Ovary (tissue), 9 donors: ENCODE measurements around the gene HACD2. TPM values are rescaled to one million over a fixed set of nuclear protein-coding genes. Genes with fewer than 3 reads are reported as not detected.

Source experiments
- DNase-seq, 5 donors: peaks; one replicate each; pipeline ENCODE4 v3.0.0-alpha.2; 2019 to 2020
- H3K27ac ChIP-seq, 2 donors: fragments of 200-600 bp; one replicate each; pipeline versions ENCODE4 v1.5.1 to v1.8.0; 2019 to 2022
- H3K27me3 ChIP-seq: fragments of 200-600 bp; one replicate; pipeline ENCODE4 v1.8.0; 2022
- H3K36me3 ChIP-seq: fragments of 200-600 bp; sonication (generic); one replicate; pipeline ENCODE4 v1.5.1; 2019
- H3K4me1 ChIP-seq: one replicate; pipeline ENCODE4 v1.8.1; 2013; ENCODE audit warnings: mild to moderate bottlenecking, moderate library complexity; ENCODE audit not compliant: insufficient read depth
- H3K4me3 ChIP-seq: fragments of 200-600 bp; sonication (generic); one replicate; pipeline ENCODE4 v1.5.1; 2017
- H3K9me3 ChIP-seq, 2 donors: fragments of 200-600 bp in 1 of 2; sonication (generic) in 1 of 2; one replicate each; pipeline versions ENCODE4 v1.5.1 to v1.8.1; 2013 to 2019; ENCODE audit warnings: mild to moderate bottlenecking in 1 of 2, moderate library complexity in 1 of 2
- EP300 ChIP-seq: sonication (generic); formaldehyde crosslinking; IDR thresholded peaks from one replicate; pipeline ENCODE4 v1.6.1; 2017; ENCODE audit warnings: antibody characterized with exemption
- POLR2A ChIP-seq: fragments of 450-650 bp; IDR thresholded peaks from one replicate; pipeline ENCODE4 v1.6.1; 2017; ENCODE audit warnings: antibody characterized with exemption, mild to moderate bottlenecking, moderate library complexity
- WGBS, 3 donors: extraction: QIAGEN DNeasy Blood & Tissue Kit in 1 of 3; methylation state at CpG; one replicate each; pipeline versions ENCODE4 v1.1.5 to v1.1.7; 2013 to 2017; 5-methylcytosine and 5-hydroxymethylcytosine counted together
- intact Hi-C, 4 donors: fragments of 100-400 bp; cut with DNase I; formaldehyde crosslinking; loops; one replicate each; pipeline versions ENCODE4 v1.11.0 to v1.15.1; 2022 to 2023
- polyA plus RNA-seq, 2 donors: library from polyadenylated mRNA; stranded (reverse); fragments of 200-250 nt in 1 of 2; fragments of 350-450 nt in 1 of 2; fragmentation: Illumina TruSeq in 1 of 2; extraction: RNeasy Lipid Tissue Mini Kit (QIAGEN cat#74804) in 1 of 2; gene quantifications; one replicate each; pipeline ENCODE4 v1.2.3, GENCODE V29; 2013 to 2014
- total RNA-seq, 7 donors: library from RNA; depleted of rRNA in 2 of 7; stranded (reverse); fragments of >200 nt in 2 of 7; fragmentation: NEBNext Ultra II Directional in 3 of 7; extraction: Animal tissue kit (Norgen Biotek cat#: 25700) in 3 of 7; gene quantifications; one replicate each; pipeline versions ENCODE4 v1.1.0 to v1.2.4, GENCODE V29; 2016 to 2023
- TF ChIP-seq, protein P1 (sequence below), 3 donors: fragments of 450-650 bp in 2 of 3; fragments of 200-600 bp in 1 of 3; IDR thresholded peaks; one replicate each; pipeline versions ENCODE4 v1.5.1 to v1.8.0; 2016 to 2022; ENCODE audit warnings: antibody characterized with exemption in 3 of 3, mild to moderate bottlenecking in 1 of 3
- donor health status: DM: no; HTN: no; CAD: no; lungs with moderate emphysema.
- donor health status: DM: no; HTN: no; CAD: no.
- donor health status: Bipolar disorder and iron deficiency.
- donor health status: DM: yes; HTN: yes; CAD: no.
- donor health status: DM: no; HTN: no; CAD: no.
- donor health status: DM: yes; HTN: yes; CAD: no.

Gene HACD2
- total and polyA plus RNA-seq, 9 donors, result 12.6 to 33.2 (median 20.9) TPM

DNA sequence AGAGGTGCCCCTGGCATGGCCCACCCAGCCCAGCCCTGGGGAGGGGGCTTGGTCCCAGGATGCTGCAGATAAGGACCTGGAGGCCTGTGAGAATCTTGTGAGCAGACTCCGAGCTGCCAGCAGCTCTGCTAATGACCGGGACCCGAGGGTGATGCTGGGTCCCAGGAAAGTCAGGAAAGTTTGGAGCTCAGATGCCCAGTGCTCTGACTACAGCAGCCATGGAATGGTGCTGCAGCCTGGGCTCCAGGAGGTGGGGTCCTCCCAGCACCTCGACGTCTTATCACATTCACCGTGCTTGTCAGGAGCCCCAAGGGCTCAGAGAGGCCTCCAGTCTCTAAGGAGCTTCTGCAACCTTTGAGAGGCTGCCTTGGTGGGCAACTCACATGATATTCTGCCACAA lies 101.7 kb downstream of the HACD2 start:
- Histone ChIP-seq H3K9me3 (no peaks in the 10 kb centered on the region), H3K4me3 (no peak overlapping the region), H3K36me3 (no peaks in the 10 kb centered on the region), H3K27ac (no peak overlapping the region), H3K27me3 (no peaks in the 10 kb centered on the region), H3K4me1 (no peaks in the 10 kb centered on the region)
- DNase-seq, result no peak
- intact Hi-C loops, result no loop called here
- TF ChIP-seq, protein P1, sequence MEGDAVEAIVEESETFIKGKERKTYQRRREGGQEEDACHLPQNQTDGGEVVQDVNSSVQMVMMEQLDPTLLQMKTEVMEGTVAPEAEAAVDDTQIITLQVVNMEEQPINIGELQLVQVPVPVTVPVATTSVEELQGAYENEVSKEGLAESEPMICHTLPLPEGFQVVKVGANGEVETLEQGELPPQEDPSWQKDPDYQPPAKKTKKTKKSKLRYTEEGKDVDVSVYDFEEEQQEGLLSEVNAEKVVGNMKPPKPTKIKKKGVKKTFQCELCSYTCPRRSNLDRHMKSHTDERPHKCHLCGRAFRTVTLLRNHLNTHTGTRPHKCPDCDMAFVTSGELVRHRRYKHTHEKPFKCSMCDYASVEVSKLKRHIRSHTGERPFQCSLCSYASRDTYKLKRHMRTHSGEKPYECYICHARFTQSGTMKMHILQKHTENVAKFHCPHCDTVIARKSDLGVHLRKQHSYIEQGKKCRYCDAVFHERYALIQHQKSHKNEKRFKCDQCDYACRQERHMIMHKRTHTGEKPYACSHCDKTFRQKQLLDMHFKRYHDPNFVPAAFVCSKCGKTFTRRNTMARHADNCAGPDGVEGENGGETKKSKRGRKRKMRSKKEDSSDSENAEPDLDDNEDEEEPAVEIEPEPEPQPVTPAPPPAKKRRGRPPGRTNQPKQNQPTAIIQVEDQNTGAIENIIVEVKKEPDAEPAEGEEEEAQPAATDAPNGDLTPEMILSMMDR (IDR thresholded peaks at IDR 0.05), result no peak
- no peak for TF ChIP-seq POLR2A
- TF ChIP-seq EP300, result no peak
- 85 to 88% (median 86%) methylated on average over 6 of the region's 6 CpGs for WGBS, 3 donors

DNA sequence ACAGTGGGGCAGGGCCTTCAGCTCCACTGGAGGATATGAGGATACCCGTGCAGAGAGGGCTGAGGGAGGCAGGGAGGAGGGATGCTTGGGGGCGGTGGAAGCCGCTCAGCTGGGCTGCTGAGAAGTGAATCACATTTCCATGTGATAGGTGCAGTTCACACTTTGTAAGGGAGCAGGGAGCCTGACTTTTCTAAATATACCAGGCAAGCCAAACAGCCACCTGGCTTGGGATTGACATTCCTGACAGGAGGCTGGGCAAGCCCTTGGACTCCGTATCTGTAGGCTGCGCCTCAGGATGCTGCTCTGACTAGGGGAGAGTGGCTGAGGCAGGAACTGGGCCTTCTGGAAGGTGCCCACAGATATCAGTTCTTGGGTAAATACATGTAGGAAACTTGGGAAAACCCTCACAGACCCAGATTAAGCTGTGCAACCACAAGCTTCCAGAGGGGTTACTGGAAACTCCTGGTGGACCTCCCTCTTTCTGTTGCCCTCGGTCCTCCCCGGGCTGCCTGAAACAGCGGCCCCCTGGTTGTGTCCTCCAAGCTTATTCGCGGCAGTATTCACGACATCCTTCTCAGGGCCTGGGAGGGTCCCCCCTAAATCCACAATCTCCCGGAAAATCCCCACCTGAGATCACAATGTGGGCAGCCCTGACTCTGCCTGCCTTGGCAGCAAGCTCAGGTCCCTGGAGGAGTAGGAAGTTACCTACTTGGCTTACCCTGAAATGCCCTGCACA lies 103.0 kb downstream of the HACD2 start:
- no peaks in the 10 kb centered on the region for H3K36me3 ChIP-seq
- H3K27me3 ChIP-seq, result no peaks in the 10 kb centered on the region
- DNase-seq, result no peak
- no peaks in the 10 kb centered on the region for H3K9me3 ChIP-seq
- no peaks in the 10 kb centered on the region for H3K4me1 ChIP-seq
- no peak overlapping the region for H3K27ac ChIP-seq
- intact Hi-C loops, result no loop called here
- no peak for TF ChIP-seq POLR2A
- TF ChIP-seq, protein P1 (IDR thresholded peaks at IDR 0.05), result no peak
- no peak overlapping the region for H3K4me3 ChIP-seq
- WGBS, 3 donors, result 80 to 88% (median 82%) methylated on average over 12 of the region's 12 CpGs

DNA sequence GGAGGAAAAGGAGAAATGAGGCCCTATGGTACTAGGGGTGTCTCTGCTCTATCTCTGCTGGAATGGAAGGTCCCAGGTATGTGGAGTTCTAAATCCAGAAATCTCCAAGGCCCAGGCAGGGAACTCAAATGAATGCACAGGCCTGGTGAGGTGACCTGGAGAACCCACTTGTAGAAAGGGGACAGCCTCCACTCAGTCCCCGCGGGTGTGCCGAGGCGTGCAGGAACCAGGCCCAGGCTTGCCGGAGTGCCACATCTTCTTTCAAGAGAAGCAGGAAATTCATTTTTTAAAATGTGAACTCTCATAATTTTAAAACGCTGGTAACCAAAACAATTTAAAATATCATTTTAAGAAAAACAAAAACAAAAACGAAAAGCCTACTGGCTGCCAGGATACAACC lies 103.8 kb downstream of the HACD2 start:
- H3K36me3 ChIP-seq, result no peaks in the 10 kb centered on the region
- TF ChIP-seq EP300 (no peak), POLR2A (no peak)
- TF ChIP-seq, protein P1 (IDR thresholded peaks at IDR 0.05), result no peak
- H3K27ac ChIP-seq, result no peak overlapping the region
- WGBS, 3 donors, result 52 to 70% (median 62%) methylated on average over 7 of the region's 7 CpGs
- H3K9me3 ChIP-seq, result no peaks in the 10 kb centered on the region
- no peaks in the 10 kb centered on the region for H3K4me1 ChIP-seq
- H3K27me3 ChIP-seq, result no peaks in the 10 kb centered on the region
- intact Hi-C loops, result no loop called here
- no peak overlapping the region for H3K4me3 ChIP-seq
- no peak for DNase-seq

DNA sequence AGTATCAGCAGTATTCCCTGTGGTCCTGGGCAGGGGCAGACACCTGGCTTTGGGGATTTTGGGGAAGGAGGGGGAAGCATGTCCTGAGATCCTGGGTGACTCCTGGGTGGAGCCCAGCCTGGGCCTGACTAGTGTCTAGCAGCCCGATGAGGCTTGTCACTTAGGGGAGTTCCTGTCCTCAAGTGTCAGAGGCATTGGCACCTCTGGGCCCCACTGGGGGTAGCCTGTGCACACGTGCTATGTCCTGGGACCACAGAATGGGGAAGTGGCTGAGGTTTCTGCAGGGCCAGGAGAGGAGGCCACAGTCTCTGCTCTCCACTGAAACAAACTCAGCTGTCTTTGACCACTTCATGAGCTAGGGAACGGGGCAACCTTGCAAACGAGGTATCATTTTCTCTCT lies 104.4 kb downstream of the HACD2 start:
- Histone ChIP-seq H3K27me3 (no peaks in the 10 kb centered on the region), H3K4me1 (no peaks in the 10 kb centered on the region), H3K27ac (no peak overlapping the region), H3K9me3 (no peaks in the 10 kb centered on the region), H3K4me3 (no peak overlapping the region), H3K36me3 (no peaks in the 10 kb centered on the region)
- DNase-seq, result no peak
- WGBS, 3 donors, result 86 to 89% (median 89%) methylated on average over 4 of the region's 4 CpGs
- TF ChIP-seq EP300 (no peak), POLR2A (no peak)
- intact Hi-C loops, result no loop called here

DNA sequence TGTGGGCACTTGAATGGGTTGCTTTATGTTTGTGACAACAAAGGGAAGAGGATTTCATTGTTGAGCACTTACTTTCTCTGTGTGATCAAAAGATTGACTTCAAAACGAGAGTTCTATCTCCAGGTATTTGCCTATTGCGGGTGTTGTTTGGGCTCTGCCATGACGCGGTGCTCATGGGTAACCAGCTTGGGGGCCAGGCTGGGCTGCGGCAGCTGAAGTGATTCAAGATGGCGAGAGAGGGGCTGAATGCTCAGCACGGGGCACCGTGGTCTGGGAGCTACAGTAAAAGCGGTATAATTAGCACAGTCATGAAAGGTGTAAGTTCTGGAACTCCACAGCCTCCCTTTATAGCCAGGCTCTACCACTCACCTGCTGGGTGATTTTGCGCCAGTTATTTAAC lies 105.0 kb downstream of the HACD2 start:
- Histone ChIP-seq H3K27ac (no peak overlapping the region), H3K4me3 (no peak overlapping the region), H3K9me3 (no peaks in the 10 kb centered on the region), H3K36me3 (no peaks in the 10 kb centered on the region), H3K4me1 (no peaks in the 10 kb centered on the region), H3K27me3 (no peaks in the 10 kb centered on the region)
- DNase-seq, result no peak
- intact Hi-C loops, result no loop called here
- 92 to 95% (median 95%) methylated on average over 10 of the region's 10 CpGs for WGBS, 3 donors
- TF ChIP-seq, protein P1 (IDR thresholded peaks at IDR 0.05), result no peak
- no peak for TF ChIP-seq EP300
- no peak for TF ChIP-seq POLR2A
